ENCODE data around the gene DOHH.
A peak's percentile ranks its signal among the peaks of the same experiment; 100 is the strongest.

The DOHH gene

DNA sequence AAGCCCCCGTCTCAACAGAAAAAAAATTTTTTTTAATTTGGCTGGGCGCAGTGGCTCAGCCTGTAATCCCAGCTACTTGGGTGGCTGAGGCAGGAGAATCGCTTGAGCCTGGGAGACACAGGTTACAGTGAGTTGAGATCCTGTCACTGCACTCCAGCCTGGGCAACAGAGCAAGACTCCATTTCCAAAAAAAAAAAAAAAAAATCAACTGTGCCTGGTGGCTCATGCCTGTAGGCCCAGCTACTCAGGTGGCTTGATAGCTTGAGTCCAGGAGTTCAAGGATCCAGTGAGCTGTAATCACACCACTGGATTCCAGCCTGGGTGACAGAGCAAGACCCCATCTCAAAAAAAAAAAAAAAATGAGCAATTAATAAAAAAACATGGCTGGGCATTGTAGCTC, 1.3 kb upstream of the DOHH start:
- no peak for DNase-seq

DNA sequence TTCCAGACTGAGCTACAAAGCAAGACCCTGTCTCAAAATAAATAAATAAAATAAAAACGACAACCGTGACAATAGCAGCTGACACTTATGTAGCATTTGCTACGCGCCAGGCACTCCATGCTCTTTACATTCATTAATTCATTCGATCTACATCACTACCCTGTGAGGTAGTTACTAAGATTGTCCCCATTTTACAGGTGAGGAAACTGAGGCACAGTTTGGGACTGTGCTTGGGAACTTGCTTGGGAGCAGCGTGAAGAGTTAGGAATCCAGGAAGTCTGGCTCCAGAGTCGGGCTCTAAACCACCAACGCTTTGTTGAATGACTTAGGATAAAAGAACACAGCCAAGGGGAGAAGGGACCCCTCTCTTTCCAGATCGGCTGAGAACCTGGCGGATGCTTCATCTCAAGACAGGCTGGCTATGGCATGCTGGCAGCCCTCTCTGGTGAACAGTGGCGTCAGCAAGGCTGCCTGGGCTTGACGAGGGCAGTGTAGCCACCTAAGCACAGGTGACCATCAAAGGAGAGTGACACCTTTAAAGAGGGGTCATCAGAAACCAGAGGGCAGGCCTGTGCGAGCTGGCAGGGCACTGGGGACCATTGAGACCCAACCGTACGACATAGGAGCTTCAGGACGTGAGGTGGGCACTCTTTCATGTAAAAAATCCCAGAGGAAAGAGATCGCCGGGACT, 591 bp downstream of the DOHH start:
- no peak for DNase-seq

GRCh38 chr19:3497757-3498520, 2.5 kb downstream of the DOHH start:
- no peak for DNase-seq

- no peak for DNase-seq
Observed at GRCh38 chr19:3496392-3497273, 3.8 kb downstream of the DOHH start.

DNA sequence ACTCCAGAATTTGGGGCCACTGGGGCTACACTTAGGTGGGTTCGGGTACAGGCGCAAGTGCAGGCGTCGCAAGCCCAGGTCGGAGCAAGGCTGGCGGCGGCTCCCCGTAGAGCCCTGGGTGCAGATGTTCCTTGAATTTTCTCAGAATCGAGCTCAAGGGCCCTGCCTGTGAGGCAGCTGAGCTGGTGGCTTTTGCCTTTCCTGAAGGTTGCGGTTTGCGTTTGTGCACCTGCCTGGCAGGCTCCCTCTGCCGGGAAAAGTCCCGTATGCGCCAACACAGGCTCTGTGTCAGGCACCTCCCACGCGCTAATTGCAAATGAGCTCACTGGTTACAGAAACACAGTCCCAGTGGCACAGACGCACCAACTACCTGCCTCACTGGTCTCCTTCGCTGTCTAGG, 5.9 kb downstream of the DOHH start:
- DNase-seq, result peak in 5 of 6 experiments; percentile 15 to 36 (median 28)

DNA sequence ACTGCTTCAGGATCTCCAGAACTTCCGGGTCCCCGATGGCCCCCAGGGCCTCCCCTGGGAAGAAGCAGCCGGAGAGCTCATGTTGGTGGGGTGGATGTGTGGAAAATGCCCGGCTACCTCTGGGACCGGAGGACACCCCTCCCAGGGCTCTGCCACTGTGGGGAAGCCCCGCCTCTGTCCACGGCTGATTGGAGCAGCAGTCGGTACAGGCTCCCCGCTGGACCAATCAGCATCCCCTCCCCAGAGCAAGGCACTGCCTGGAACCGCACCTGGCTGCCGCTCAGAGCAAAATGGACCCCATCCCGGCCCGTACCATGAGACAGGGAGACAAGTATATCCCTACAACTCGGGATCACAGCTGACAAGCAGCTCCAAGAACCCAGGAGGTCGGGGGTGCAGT, 6.4 kb downstream of the DOHH start:
- DNase-seq, result peak in 3 of 6 experiments; percentile 13 to 17 (median 13)

DNA sequence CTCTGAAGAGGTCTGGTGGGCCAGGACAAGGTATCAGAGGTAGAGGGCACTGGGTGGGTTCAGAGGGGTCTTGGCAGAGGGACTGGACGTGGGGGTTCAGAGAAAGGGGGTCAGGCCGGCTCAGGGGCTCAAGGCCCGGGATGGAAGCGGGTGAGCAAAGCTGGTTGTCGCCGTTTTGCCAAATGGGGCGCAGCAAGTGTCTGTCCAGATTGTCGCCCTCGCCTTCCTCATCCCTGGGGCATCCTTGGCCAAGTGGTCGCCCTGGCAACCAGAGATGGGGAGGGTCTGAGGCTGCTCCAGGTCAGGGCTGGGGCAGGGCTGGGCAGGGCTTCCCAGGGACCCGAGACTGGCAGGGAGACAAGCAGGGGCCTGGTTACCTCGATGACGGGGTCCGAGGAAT, 6.8 kb downstream of the DOHH start:
- DNase-seq, result no peak

DNA sequence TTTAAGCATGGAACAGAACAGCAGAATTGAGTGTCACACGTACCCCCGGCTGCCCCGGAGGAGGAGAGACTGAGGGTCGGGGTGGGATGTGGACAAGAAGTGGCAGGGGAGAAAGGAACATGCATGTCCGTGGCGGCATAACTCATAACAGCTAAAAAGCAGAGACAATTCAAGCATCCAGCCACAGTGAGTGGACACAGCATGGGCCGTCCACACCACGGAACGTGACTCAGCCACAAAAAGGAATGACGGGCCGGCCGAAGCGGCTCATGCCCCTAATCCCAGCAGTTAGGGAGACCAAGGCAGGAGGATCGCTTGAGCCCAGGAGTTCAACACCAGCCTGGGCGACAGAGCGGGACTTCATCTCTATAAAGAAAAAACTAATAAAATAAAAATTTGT, 7.6 kb downstream of the DOHH start:
- no peak for DNase-seq

- DNase-seq, result no peak
Observed at GRCh38 chr19:3492131-3492839, 8.2 kb downstream of the DOHH start.

GRCh38 chr19:3491396-3492119, 8.9 kb downstream of the DOHH start:
- DNase-seq, result no peak

DNA sequence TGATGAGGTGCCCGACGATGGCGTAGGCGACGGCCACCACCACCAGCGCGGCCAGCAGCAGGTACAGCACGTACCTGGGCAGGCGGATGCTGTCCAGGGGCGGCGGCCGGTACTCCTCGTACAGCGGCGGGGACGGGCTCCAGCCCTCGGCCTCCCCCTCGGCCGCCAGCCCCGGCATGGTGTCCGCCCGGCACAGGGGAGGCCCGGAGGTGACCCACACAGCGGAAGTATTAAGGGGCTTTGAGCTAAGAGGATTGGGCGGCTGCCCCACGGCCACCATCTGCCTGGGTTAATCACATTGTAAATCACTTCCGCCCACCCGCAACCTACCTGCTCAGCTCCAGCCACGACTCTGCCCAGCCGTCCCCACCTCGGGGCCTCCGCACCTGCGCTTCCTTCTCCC, 17.2 kb downstream of the DOHH start, which contains the start of gene SMIM44:
TSS of gene SMIM44 (minus strand) at position 216 of the 403 bp plus-strand sequence. CDS start at position 178, 38 bp downstream.
- no peak for DNase-seq

GRCh38 chr19:3482507-3483225, 17.8 kb downstream of the DOHH start:
- no peak for DNase-seq

DNA sequence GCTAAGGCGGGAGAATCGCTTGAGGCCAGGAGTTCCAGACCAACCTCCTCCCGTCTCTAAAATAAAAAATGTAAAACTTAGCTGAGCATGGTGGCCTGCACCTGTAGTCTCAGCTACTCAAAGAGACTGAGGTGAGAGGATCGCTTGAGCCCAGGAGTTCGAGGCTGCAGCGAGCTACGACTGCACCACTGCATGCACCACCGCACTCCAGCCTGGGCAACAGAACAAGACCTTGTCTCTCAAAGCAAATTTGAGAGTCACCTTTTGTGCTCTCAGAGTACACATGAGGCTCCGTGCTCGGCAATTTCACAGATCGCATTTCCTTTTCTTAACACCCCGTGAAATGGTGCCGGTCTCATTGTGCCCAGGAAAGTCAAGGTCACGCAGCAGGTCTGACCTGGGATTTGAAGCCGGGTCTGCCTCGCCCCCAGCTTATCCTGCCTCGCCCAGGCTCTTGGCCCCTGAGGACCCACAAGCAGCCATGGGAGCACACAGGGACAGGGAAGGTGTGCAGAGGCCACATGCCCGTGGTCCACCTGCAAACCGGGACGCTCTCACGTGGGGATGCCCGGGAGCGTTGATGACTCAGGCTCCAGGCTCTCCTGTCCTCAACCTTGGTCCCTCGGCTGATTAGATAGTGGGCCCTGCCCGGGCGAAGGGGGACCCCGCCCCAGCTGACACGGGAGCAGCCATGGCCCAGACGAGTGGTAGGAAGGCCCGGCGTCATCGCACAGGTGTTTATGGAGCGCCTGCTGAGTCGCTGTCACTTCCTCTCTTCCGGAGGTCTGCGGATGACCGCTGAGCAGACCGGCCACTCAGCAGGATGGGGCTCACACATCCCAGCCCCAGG, 19.0 kb downstream of the DOHH start:
- DNase-seq, result no peak

GRCh38 chr19:3480383-3481091, 19.9 kb downstream of the DOHH start, which contains the start of gene SMIM24:
Gene SMIM24 (minus strand): TSS chr19:3480525. CDS start chr19:3480463, 62 bp downstream.
- DNase-seq, result no peak

DNA sequence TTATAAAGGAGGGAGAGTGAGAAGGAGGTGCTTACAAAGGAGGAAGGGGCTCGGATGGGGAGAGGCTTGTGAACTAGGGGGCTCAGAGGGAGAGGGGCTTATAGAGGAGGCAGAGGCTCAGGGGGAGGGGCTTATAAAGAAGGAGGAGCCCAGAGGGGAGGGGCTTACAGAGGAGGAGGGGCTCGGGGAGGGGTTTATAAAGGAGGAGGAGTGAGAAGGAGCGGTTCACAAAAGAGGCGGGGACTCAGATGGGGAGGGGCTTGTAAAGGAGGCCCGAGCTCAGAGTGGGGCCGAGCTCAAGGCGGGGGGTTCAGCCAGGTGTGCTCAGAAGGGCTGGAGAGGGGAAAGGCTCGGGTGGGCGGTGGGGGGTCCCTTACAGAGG, 20.6 kb downstream of the DOHH start:
- peak in 5 of 6 experiments; percentile 17 to 44 (median 34) for DNase-seq

- peak; percentile 26 to 50 (median 42) for DNase-seq
Observed at GRCh38 chr19:3479177-3479833, 21.2 kb downstream of the DOHH start.

- DNase-seq, result peak in 1 of 6 experiments; percentile 36
Observed at GRCh38 chr19:3478409-3479176, 21.9 kb downstream of the DOHH start.

- no peak for DNase-seq
Observed at GRCh38 chr19:3477951-3478350, 22.5 kb downstream of the DOHH start.
